GM21529 (cell line): ENCODE data around the gene NPDC1.

ENCODE experiments used
- ATAC-seq: cut with Tn5 transposase; IDR thresholded peaks from one replicate; pipeline ENCODE4 v1.9.1; 2021; ENCODE audit not compliant: unreplicated experiment

NPDC1 gene

DNA sequence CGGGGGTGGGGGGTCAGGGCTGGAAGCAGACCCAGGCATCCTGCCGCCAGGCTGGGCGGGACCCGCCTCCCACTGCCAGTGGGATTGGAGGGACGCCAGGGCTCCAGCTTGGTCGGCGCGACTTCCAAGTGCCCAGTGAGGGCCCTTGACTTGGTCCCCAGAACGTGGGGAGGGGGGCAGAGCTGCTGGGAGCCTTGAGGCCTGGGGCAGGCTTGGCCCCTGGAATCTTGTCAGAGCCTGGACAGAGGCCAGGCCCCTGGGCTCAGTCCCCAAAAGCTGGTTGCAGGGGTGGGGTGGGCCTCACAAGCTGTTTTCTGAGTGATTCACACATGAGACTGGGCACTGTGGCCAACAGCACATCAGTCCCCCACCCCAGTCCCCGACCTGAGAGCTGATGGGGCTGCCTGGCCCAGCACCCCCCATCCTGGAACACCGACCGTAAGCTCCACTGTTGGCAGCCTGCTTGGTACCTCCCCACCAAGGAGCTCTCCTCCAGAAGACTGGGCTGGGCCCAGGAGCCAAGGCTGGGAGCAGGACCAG lies 50.1 kb downstream of the NPDC1 start:
- ATAC-seq, result no peak

DNA sequence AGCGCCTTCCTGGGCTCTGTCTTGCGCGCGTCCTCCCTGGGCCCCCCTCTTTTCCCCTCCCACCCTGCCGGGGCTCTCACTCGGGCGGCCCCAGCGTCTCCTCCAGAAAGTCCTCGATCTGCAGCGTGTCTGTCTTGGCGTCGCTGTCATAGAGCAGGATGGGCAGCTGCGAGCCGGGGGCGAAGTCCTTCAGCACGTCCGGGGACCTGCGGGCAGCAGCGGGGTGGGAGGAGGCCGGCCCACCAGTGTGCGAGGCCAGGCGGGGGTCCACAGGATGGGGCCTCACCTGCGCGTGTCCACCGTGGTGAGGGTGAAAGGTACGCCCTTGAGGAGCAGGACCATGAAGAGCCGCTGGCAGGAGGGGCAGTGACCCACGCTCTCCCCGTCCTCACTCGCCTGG lies 50.6 kb downstream of the NPDC1 start:
- no peak for ATAC-seq

- no peak for ATAC-seq
Observed at GRCh38 chr9:136994888-136995230, 51.1 kb downstream of the NPDC1 start.

DNA sequence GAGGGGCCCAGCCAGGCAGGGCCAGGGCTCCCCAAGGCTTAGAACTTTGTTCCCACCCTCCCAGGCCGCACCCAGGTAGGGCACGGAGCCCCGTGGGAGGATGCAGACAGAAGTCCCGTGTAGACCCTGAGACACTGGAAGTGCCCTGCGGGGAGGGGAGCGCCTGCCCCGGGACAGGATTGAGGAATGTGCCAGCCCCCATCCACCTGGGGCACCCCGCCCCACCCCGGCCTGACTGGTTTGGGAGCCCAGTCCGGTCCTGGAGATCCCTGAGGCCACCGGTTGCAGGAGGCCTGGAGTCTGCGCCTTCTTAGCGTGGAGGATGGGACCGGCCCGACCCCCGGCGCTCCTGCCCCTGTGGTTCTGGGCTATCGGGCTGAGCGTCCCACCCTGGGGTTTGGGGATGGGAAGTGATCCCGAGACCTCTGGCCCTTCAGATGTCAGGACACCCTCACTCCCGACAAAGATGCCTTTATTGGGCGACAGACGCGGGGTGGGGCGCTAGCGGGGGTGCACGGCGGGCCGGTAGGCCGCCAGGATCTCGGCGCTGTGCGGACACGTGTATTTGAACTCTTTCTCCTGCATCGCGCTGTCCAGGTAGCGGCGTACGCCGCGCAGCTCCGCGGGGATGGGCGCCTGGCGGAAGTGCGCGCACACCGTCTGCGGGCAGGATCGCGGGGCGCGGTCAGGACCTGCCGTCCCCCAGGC lies 51.6 kb downstream of the NPDC1 start:
- ATAC-seq, result no peak

DNA sequence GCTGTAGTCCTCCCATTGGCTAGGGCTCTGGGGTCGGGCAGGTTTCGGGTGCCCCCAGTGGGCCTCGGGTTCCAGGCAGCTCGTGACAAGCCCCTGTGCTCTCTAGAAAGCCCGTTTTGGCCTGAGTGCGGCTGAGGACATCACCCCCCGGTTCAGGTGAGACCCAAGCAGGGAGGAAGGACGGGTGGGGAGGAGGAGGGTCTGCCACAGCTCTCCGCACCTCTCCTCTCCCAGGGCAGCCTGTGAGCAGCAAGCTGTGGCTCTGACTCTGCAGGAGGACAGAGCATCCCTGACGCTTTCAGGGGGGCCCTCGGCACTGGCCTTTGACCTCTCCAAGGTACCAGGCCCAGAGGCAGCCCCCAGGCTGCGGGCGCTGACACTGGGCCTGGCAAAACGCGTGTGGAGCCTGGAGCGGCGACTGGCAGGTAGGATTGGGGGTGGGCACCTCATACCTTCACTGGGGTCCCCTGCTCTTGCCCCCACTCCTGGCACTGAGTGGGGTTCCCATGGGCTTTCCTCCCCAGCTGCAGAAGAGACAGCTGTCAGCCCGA lies 53.1 kb downstream of the NPDC1 start:
- ATAC-seq, result no peak

- ATAC-seq, result peak; percentile 87
Observed at GRCh38 chr9:136991993-136992818, 53.8 kb downstream of the NPDC1 start, which contains the start of gene PAXX. TSS of gene PAXX (plus strand) at chr9:136992422. CDS start at chr9:136992444, 22 bp downstream.

- no peak for ATAC-seq
Observed at GRCh38 chr9:136990242-136990911, 55.6 kb downstream of the NPDC1 start.
